PC-9 (cell line): ENCODE data around the gene C11orf42.

ENCODE experiments used
- EZH2 ChIP-seq: fragments of 200-600 bp; sonication (generic); IDR thresholded peaks from 2 replicates; pipeline ENCODE4 v1.8.0; 2017; ENCODE audit warnings: antibody characterized with exemption, low read depth
- TF ChIP-seq, protein P1 (sequence below): fragments of 200-600 bp; sonication (generic); conservative IDR thresholded peaks from 2 replicates; pipeline ENCODE4 v1.6.1; 2017; ENCODE audit warnings: mixed run types, antibody characterized with exemption, mild to moderate bottlenecking, moderate library complexity

DNA sequence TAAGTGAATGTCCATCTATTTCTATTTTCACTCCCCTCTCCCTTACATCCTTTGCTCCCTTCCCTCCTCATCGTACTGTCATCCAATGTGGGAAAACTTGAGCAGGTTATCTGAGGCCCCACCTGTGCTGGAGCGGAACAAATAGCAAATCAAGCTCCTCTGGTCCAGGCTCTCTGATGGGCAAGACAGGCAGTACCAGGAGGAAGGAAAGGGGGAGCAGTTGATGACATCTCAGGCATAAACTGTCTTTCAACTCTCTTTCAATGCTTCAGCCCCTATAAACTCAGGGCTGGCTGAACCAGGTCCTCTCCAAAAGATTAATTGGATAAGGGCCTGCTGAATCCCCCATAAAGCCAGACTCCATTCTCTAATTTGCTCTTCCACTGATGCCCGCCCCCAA, 52.8 kb downstream of the C11orf42 start:
- TF ChIP-seq, protein P1, sequence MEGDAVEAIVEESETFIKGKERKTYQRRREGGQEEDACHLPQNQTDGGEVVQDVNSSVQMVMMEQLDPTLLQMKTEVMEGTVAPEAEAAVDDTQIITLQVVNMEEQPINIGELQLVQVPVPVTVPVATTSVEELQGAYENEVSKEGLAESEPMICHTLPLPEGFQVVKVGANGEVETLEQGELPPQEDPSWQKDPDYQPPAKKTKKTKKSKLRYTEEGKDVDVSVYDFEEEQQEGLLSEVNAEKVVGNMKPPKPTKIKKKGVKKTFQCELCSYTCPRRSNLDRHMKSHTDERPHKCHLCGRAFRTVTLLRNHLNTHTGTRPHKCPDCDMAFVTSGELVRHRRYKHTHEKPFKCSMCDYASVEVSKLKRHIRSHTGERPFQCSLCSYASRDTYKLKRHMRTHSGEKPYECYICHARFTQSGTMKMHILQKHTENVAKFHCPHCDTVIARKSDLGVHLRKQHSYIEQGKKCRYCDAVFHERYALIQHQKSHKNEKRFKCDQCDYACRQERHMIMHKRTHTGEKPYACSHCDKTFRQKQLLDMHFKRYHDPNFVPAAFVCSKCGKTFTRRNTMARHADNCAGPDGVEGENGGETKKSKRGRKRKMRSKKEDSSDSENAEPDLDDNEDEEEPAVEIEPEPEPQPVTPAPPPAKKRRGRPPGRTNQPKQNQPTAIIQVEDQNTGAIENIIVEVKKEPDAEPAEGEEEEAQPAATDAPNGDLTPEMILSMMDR = no peak
- no peak for TF ChIP-seq EZH2
